GM18520 (cell line): ENCODE measurements around the gene FBXL13.
A peak's percentile ranks its signal among the peaks of the same experiment; 100 is the strongest.
"Not testable (repeated sequence)": the region's sequence is repeated elsewhere in the genome, so short reads cannot be mapped to it uniquely, and the experiment has no call there.

Source experiments
- ATAC-seq: cut with Tn5 transposase; IDR thresholded peaks from one replicate; pipeline ENCODE4 v1.9.1; 2021; ENCODE audit not compliant: unreplicated experiment

FBXL13 gene

DNA sequence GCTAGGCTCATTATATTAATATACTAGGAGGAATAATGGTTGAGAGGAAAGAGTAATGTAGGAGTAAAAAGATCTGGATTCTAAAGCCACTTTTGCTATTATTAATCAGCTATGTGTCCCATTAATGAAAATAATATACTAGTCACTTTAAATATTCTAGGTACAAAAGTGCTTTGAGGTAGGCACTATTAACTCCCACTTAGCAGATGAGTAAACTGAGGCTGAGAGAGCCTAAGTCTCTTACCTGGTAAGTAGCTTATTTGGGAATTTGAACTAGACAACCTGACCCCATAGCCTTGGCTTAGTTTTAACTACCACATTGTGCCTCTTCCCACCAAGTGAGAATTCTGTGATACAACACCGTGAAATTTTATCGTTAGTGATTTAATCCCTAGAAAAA is 6.3 kb upstream of the FBXL13 start:
- ATAC-seq, result no peak

DNA sequence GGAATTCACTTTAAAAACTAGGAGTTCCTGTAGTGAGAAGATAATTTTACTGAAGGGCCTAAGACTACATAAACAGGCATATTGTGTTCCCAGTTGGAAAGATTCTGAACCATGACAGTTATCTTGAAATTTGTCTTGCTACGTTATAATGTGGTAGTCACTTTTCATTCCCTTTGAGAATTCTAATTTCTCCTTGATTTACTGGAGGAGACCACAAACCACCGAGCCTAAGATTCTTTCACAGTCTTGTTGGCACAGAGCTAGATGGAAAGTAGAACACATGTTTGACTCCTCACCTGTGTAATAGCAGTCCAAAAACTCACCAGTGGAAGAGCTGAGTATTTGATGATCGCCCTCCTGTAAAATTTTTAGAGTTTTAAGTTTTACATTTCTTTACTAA is 5.2 kb upstream of the FBXL13 start:
- no peak for ATAC-seq

DNA sequence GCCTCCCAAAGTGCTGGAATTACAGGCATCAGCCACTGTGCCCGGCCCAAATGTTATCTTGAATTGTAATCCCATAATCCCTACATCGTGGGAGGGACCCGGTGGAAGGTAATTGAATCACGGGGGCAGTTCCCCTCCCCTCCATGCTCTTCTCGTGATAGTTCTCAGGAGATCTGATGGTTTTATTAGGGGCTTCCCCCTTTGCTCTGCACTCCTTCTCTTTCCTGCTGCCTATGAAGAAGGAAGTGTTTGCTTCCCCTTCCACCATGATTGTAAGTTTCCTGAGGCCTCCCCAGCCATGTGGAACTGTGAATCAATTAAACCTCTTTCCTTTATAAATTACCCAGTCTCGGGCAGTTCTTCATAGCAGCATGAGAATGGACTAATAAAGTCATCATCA is 3.6 kb upstream of the FBXL13 start:
- not testable (repeated sequence) for ATAC-seq

DNA sequence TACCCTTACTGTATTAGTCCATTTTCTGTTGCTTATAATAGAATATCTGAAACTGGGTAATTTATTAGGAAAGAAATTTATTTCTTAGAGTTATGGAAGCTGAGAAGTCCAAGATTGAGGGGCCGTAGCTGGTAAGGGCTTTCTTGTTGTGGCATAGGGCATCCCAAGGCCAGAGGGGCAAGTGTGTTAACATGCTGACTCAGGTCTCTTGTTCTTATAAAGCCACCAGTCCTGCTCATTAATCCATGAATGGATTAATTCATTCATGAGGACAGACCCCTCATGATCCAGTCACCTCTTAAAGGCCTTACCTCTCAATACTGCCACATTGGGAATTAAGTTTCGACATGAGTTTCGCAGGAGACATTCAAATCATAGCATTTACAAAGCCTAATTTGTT is 2.7 kb upstream of the FBXL13 start:
- no peak for ATAC-seq

DNA sequence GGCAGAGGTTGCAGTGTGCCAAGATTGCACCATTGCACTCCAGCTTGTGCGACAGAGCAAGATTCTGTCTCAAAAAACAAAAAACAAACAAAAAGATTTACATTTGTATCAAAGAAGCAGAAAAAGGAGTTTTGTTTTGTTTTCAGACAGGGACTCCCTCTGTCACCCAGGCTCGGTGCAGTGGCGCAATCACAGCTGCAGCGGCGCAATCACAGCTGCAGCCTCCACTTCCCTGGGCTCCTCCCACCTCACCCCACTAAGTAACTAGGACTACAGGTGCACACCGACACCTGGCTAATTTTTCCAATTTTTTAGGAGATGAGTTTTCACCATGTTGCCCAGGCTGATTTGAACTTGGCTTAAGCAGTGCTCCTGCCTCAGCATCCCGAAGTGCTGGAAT is 2.2 kb upstream of the FBXL13 start:
- no peak for ATAC-seq

DNA sequence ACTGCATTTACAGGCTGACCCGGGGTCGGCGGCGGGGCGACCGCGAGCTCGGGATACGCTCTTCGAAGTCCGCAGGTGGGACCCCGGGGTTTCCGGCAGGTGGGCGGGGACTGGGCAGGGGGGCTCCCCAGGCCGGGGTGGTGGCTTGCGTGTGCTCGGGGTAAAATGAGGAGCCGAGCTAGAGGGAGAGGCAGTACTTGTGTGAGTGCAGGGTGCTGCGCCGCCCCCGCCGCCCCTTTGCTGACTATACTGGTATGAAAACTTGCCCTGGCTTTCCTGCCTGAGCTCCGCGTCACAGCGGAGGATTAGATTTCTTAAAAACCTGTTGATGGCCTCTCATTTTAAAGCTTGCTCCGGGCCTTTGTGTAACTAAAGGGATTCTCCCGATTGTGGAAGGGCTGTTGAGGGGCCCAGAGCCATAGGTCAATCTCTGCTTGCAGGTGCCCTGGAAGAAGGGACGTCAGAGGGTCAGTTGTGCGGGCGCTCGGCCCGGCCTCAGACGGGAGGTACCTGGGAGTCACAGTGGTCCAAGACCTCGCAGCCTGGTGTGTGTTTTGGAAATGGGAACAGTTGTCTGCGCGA is 832 bp upstream of the FBXL13 start:
- peak; percentile 19 for ATAC-seq

DNA sequence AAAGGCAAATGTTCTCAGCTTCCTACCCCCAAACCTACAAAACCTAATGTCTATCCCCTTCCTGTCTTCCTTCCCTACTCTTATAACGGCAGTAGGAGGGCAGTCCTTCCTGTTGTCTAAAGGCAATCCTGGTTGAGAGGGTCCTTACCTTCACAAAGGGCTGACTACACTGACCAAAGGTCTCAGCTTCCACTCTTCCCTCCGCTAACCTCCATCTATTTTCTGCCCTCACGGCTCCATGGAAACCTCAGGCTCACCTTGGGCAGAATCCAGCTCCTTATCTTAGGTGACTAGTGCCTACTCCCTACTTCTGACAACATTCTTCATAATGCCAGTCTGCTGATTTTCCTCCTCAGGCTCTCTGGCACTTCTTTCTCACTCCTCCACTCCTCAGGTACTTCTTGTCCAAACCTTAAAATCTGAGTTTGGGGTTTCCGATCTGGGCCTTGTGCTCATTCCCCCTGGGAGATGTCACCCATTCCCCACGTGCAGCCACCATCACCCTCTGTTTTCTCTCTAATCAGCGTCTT is 542 bp downstream of the FBXL13 start:
- ATAC-seq, result no peak

DNA sequence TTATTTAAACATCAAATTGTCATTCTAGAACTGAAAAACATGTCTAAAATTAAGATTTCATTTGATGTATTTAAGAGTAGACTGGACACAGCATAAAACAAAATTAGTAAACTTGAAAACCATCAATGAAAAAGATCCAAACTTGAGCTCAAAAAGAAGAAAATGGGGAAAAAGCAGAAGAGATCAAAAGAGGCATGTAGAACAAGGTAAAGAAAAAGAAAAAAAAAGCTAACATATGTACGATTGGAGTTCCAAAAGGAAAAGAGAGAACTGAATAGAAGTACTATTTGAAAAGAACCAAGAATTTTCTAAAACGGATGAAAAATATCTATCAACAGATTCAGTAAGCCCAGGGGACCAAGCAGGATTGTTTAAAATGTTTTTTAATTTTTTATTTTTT is 3.6 kb downstream of the FBXL13 start:
- ATAC-seq, result no peak

DNA sequence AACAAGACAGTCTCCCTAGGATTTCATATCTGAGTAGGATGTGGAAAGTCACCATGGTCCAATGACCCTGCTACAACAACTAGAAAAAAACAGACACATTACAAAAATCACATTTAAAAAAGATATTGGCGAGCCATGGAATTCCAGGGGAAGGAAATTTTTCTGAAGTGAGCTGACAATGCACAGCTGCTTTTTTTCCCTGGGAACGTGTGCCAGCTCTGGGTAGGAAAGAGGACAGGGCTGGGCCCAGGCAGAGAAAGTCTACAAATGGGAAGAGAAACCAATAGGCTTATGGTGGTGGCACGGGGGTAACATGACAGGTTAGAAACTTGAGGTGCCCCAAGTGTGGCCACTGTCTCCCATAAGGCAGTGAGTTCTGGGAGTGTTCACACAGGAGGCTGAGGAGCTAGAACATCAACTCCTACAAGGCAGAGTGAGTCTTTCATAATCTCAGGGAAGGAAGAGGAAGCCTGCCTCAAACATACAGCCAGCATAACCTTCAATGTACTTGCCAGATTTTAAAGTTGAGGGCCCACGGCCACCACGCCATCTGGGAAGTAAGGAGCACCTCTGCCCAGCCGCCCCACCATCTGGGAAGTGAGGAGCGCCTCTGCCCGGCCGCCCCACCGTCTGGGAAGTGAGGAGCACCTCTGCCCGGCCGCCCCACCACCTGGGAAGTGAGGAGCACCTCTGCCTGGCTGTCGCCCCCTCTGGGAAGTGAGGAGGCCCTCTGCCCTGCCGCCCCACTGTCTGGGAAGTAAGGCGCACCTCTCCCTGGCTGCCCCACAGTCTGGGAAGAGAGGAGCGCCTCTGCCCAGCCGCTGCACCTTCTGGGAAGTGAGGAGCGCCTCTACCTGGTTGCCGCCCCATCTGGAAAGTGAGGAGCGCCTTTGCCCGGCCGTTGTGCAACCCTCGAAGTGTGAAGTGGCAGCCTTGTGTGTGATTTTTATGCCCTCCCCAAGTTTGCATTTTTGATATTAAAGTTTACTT is 5.9 kb downstream of the FBXL13 start:
- no peak for ATAC-seq

DNA sequence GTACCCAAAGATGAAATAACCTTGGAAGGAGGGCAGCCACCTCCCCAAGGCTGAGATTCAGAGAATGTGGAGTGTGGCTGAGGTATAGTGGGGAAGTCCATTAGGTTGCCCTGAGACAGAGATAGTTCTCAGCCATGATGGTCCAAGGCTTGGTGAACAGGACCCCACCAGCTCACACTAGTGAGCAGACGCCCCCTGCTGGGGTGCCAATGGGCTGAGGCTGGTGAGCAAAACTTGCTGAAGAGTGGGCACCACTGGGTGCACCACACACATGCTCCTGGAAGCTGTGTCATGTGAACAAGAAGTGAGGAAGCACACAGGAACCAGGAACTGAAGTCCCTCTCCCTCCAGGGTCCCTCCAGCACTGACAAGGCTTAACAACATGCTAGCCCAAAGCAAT is 8.9 kb downstream of the FBXL13 start:
- no peak for ATAC-seq

DNA sequence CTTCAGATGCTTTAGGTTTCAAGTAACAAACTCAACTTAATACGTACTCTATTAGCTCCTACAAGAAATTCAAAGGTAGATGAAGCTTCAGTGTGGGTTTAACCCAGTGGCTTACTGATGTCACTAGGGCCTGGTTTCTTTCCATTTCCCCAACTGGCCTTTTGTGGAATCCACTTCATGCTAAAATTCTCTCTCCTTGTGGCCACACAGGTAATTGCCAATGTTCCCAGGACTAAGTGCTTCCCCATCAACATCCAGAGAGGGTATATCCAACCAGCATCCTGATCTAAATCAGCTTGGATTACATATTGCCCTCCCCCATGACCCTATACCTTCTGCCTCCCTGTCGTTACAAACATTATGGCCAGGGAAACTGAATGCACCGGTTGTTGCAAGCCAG is 10.7 kb downstream of the FBXL13 start:
- no peak for ATAC-seq

DNA sequence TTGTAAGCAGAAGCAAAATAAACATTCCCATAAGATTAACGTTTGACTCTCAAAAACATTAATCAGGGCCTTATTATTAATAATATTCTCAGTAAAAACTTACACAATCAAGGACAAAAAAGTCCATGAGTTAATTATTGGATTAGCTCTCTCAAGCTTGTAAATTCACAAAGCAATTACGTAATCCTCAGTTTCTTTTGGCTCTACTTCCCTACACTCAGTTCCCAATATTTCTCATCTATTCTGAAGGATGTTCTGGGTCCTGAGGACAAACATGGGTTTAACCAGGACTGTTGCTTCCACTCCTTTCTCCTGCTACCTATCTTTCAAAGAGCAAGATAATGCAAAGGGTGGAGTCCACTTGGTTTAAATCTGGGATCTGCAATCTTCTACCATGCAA is 15.1 kb downstream of the FBXL13 start:
- no peak for ATAC-seq

DNA sequence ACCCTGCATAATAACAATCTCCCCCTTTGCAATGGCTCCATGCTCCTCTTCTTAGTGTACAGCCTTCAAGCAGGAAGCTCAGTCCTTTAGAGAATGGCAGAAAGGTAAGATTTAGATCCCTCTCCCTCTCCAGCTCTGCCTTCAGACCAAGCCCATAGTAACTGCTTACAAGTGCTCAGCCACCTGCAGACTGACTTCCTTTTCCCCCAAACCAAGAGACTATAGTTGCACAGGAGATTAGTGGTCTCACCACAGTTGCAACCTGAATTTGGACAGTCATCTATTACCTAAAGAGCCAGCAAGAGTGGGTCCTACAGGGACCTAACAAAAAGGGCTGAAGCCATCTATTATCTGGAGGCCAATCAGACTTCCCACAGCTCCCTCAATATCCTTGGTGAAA is 16.5 kb downstream of the FBXL13 start:
- ATAC-seq, result no peak

DNA sequence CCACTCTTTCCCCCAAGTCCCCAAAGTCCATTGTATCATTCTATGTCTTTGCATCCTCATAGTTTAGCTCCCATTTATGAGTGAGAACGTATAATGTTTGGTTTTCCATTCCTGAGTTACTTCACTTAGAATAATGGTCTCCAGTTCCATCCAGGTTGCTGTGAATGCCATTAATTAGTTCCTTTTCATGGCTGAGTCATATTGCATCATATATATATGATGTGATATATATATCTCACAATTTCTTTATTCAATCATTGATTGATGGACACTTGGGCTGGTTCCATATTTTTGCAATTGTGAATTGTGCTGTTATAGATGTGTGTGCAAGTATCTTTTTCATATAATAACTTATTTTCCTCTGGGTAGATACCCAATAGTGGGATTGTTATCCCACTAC is 18.6 kb downstream of the FBXL13 start:
- not testable (repeated sequence) for ATAC-seq

DNA sequence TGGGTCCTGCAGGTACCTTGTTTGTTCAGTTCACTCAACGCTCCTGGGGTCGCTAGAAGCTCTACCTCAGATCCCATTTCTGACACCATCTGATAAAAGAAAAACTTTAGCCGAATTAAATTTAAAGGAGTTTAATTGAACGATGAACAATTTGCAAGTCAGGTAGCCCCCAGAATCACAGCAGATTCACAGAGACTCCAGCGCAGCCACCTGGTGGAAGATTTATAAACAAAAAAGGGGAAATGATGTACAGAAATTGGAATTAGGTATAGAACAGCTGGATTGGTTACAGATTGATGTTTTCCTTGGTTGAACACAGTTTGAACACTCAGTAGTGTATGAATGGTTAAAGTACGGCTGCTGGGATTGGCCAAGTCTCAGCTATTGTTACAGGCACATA is 23.1 kb downstream of the FBXL13 start:
- ATAC-seq, result no peak

DNA sequence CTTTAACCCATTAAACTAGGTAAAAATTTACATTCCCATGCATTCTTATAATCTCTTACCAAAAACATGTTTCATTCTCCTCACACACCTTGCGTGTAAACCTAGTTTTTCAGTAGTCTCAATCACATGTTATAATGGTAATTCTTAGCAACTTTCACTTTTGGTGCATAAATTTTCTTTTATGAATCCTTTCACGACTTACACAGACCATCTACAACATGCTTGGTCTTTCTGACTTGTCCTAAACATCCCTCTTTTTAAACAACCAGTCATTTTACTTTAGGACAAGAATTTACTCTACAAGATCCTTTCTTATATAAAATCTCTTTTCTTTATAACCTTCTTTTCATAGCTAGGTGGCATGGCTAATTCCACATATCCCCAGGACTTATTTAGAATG is 25.8 kb downstream of the FBXL13 start:
- no peak for ATAC-seq

DNA sequence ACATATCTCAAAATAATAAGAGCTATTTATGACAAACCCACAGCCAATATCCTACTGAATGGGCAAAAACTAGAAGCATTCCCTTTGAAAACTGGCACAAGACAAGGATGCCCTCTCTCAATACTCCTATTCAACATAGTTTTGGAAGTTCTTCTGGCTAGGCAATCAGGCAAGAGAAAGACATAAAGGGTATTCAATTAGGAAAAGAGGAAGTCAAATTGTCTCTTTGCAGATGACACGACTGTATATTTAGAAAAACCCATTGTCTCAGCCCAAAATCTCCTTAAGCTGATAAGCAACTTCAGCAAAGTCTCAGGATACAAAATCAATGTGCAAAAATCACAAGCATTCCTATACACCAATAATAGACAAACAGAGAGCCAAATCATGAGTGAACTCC is 32.8 kb downstream of the FBXL13 start:
- ATAC-seq, result not testable (repeated sequence)

DNA sequence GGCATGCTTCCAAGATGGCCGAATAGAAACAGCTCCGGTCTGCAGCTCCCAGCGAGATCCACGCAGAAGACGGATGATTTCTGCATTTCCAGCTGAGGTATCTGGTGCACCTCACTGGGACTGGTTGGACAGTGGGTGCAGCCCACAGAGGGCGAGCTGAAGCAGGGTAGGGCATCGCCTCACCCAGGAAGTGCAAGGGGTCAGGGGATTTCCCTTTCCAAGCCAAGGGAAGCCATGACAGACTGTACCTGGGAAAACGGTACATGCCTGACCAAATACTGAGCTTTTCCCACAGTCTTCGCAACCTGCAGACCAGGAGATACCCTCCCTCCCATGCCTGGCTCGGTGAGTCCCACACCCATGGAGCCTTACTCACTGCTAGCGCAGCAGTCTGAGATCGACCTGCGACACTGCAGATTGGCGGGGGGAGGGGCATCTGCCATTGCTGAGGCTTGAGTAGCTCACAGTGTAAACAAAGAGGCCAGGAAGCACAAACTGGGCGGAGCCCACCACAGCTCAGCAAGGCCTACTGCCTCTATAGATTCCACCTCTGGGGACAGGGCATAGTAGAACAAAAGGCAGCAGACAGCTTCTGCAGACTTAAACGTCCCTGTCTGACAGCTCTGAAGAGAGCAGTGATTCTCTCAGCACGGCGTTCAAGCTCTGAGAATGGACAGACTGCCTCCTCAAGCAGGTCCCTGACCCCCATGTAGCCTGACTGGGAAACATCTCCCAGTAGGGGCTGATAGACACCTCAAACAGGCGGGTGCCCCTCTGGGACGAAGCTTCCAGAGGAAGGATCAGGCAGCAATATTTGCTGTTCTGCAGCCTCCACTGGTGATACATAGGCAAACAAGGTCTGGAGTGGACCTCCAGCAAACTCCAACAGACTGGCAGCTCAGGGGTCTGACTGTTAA is 36.5 kb downstream of the FBXL13 start:
- not testable (repeated sequence) for ATAC-seq

DNA sequence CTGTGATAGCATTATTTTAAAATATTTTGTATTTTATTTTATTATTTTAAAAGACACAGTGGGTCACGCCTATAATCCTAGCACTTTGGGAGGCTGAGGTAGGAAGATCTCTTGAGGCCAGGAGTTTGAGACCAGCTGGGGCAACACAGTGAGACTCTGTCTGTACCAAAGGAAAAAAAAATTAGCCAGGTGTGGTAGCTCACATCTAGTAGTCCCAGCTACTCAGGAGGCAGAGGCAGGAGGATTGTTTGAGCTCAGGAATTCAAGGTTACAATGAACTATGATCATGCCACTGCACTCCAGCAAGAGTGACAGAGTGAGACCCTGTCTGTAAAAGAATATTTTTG is 37.1 kb downstream of the FBXL13 start:
- no peak for ATAC-seq

DNA sequence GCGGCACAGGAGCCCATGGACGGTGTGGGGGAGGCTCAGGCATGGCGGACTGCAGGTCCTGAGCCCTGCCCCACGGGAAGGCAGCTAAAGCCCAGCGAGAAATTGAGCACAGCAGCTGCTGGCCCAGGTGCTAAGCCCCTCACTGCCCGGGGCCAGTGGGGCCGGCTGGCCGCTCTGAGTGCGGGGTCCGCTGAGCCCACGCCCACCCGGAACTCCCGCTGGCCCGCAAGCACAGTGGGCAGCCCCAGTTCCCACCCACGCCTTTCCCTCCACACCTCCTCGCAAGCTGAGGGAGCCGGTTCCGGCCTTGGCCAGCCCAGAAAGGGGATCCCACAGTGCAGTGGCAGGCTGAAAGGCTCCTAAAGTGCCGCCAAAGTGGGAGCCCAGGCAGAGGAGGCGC is 40.3 kb downstream of the FBXL13 start:
- ATAC-seq, result not testable (repeated sequence)

DNA sequence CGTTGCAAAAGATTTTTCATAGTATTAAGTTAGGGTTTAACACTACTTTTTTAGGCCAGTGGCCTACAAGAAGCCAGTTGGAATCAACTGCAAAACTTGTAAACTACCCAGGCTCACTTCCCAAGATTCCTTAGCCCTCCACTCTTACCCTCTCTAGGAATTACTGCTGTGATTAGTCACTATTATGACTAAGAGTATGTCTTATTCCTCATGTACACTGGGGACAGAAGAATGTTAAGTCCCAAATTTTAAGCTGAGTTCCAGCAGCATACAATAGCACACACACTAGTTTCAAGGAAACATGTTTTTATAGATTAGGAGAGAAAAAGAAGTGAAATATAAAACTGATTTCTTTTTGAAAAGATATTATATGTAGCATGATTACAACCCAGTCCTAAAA is 42.8 kb downstream of the FBXL13 start:
- ATAC-seq, result no peak
